Measurements from ENCODE around the gene TRMU.

TRMU gene

GRCh38 chr22:46337870-46338269 lies 2.4 kb downstream of the TRMU start:
- no peak for DNase-seq

GRCh38 chr22:46338636-46339035 lies 3.1 kb downstream of the TRMU start:
- no peak for DNase-seq

GRCh38 chr22:46339956-46340355 lies 4.4 kb downstream of the TRMU start:
- DNase-seq = no peak

- DNase-seq = no peak
Observed at GRCh38 chr22:46340676-46341075, 5.2 kb downstream of the TRMU start.

- no peak for DNase-seq
Observed at GRCh38 chr22:46346680-46347405, 11.3 kb downstream of the TRMU start.

GRCh38 chr22:46347646-46348045 lies 12.1 kb downstream of the TRMU start:
- DNase-seq = no peak

GRCh38 chr22:46348099-46348695 lies 12.7 kb downstream of the TRMU start:
- DNase-seq = no peak

GRCh38 chr22:46349238-46349637 lies 13.7 kb downstream of the TRMU start:
- no peak for DNase-seq

GRCh38 chr22:46349681-46350080 lies 14.2 kb downstream of the TRMU start:
- DNase-seq = no peak

GRCh38 chr22:46350121-46350520 lies 14.6 kb downstream of the TRMU start:
- no peak for DNase-seq

- no peak for DNase-seq
Observed at GRCh38 chr22:46350646-46351045, 15.1 kb downstream of the TRMU start.

- no peak for DNase-seq
Observed at GRCh38 chr22:46351131-46351735, 15.7 kb downstream of the TRMU start.

GRCh38 chr22:46351767-46352166 lies 16.3 kb downstream of the TRMU start:
- no peak for DNase-seq

GRCh38 chr22:46352276-46352675 lies 16.8 kb downstream of the TRMU start:
- DNase-seq = no peak

- peak; percentile 25 to 79 for DNase-seq
Observed at GRCh38 chr22:46352691-46353386, 17.3 kb downstream of the TRMU start.

- no peak for DNase-seq
Observed at GRCh38 chr22:46353483-46354105, 18.1 kb downstream of the TRMU start.

- DNase-seq = no peak
Observed at GRCh38 chr22:46354176-46354992, 18.9 kb downstream of the TRMU start.

- DNase-seq = no peak
Observed at GRCh38 chr22:46354993-46355305, 19.4 kb downstream of the TRMU start.

GRCh38 chr22:46355369-46355995 lies 20.0 kb downstream of the TRMU start:
- peak; percentile 68 to 70 for DNase-seq

- no peak for DNase-seq
Observed at GRCh38 chr22:46355996-46356471, 20.5 kb downstream of the TRMU start.

GRCh38 chr22:46356496-46357480 lies 21.3 kb downstream of the TRMU start:
- no peak for DNase-seq

All from SHP77 (cell line).